Activated T-cell treated with anti-CD3 and anti-CD28 coated beads, Interleukin-2, amount 50 U/mL, for 4 hours (primary cell): Measurements from ENCODE around the gene PINK1. TPM values are rescaled to one million over a fixed set of nuclear protein-coding genes. Genes with fewer than 3 reads are reported as not detected.

Experiments
- ATAC-seq, 2 donors: fragments of 200-7000 bp; cut with Tn5 transposase; one replicate each; pipeline ENCODE4 v1.10.0; 2021
- DNase-seq: peaks from one replicate; pipeline ENCODE4 v3.0.0-alpha.2; 2020
- H3K27me3 Mint-ChIP-seq: one replicate; pipeline ENCODE4 v1.8.0; 2021; ENCODE audit warnings: low read depth, mixed read lengths
- H3K36me3 Mint-ChIP-seq: one replicate; pipeline ENCODE4 v1.8.0; 2022; ENCODE audit warnings: mixed read lengths; ENCODE audit not compliant: insufficient read depth
- H3K4me1 Mint-ChIP-seq: one replicate; pipeline ENCODE4 v1.8.0; 2021; ENCODE audit warnings: low read depth, mixed read lengths
- H3K4me3 Mint-ChIP-seq: one replicate; pipeline ENCODE4 v1.8.0; 2021; ENCODE audit warnings: mild to moderate bottlenecking, moderate library complexity, mixed read lengths
- H3K9me3 Mint-ChIP-seq: one replicate; pipeline ENCODE4 v1.8.0; 2021; ENCODE audit warnings: mixed read lengths
- total RNA-seq, 3 donors: library from RNA; stranded (reverse); gene quantifications; one replicate each; pipeline ENCODE4 v1.2.1, GENCODE V29; 2021

PINK1 gene
- total RNA-seq, 3 donors from 2014 or later: 1.6 to 2.7 (median 2.2) TPM

- H3K4me3 Mint-ChIP-seq: no peak overlapping the region
- H3K36me3 Mint-ChIP-seq: peaks cover 35% of the 10 kb centered on the region
- DNase-seq (no peak), ATAC-seq (no peak)
- no peaks in the 10 kb centered on the region for H3K4me1 Mint-ChIP-seq
- H3K9me3 Mint-ChIP-seq: no peaks in the 10 kb centered on the region
- H3K27me3 Mint-ChIP-seq: no peaks in the 10 kb centered on the region
These were observed 15.2 kb downstream of the PINK1 start for GRCh38 chr1:20648438-20648837.

- H3K36me3 Mint-ChIP-seq: peaks cover 36% of the 10 kb centered on the region
- no peaks in the 10 kb centered on the region for H3K9me3 Mint-ChIP-seq
- H3K4me1 Mint-ChIP-seq: no peaks in the 10 kb centered on the region
- H3K4me3 Mint-ChIP-seq: no peak overlapping the region
- no peaks in the 10 kb centered on the region for H3K27me3 Mint-ChIP-seq
- ATAC-seq (no peak), DNase-seq (no peak)
These were observed 15.7 kb downstream of the PINK1 start for GRCh38 chr1:20648946-20649345.

- Mint-ChIP-seq H3K4me1 (peaks cover 7% of the 10 kb centered on the region), H3K27me3 (no peaks in the 10 kb centered on the region), H3K4me3 (no peak overlapping the region), H3K36me3 (peaks cover 49% of the 10 kb centered on the region), H3K9me3 (no peaks in the 10 kb centered on the region)
- DNase-seq (no peak), ATAC-seq (no peak)
These were observed 19.0 kb downstream of the PINK1 start for GRCh38 chr1:20652300-20652699.

GRCh38 chr1:20654104-20654690 lies 20.9 kb downstream of the PINK1 start:
- H3K9me3 Mint-ChIP-seq: no peaks in the 10 kb centered on the region
- no peaks in the 10 kb centered on the region for H3K27me3 Mint-ChIP-seq
- peaks cover 50% of the 10 kb centered on the region for H3K36me3 Mint-ChIP-seq
- ATAC-seq (no peak), DNase-seq (no peak)
- peaks cover 23% of the 10 kb centered on the region for H3K4me1 Mint-ChIP-seq
- no peak overlapping the region for H3K4me3 Mint-ChIP-seq

GRCh38 chr1:20657024-20657423 lies 23.8 kb downstream of the PINK1 start:
- Mint-ChIP-seq H3K27me3 (no peaks in the 10 kb centered on the region), H3K36me3 (peaks cover 47% of the 10 kb centered on the region), H3K9me3 (no peaks in the 10 kb centered on the region), H3K4me3 (no peak overlapping the region), H3K4me1 (peaks cover 46% of the 10 kb centered on the region)
- ATAC-seq (no peak), DNase-seq (no peak)

GRCh38 chr1:20658166-20658915 lies 25.1 kb downstream of the PINK1 start:
- DNase-seq (no peak), ATAC-seq (no peak)
- Mint-ChIP-seq H3K4me3 (peak overlapping the region; percentile 21), H3K4me1 (peaks cover 53% of the 10 kb centered on the region), H3K9me3 (no peaks in the 10 kb centered on the region), H3K36me3 (peaks cover 38% of the 10 kb centered on the region), H3K27me3 (no peaks in the 10 kb centered on the region)

- H3K9me3 Mint-ChIP-seq: no peaks in the 10 kb centered on the region
- peaks cover 33% of the 10 kb centered on the region for H3K36me3 Mint-ChIP-seq
- peaks cover 53% of the 10 kb centered on the region for H3K4me1 Mint-ChIP-seq
- ATAC-seq (no peak), DNase-seq (no peak)
- H3K27me3 Mint-ChIP-seq: no peaks in the 10 kb centered on the region
- H3K4me3 Mint-ChIP-seq: peak overlapping the region; percentile 100
These were observed 27.1 kb downstream of the PINK1 start for GRCh38 chr1:20660363-20660762.

- Mint-ChIP-seq H3K36me3 (peaks cover 30% of the 10 kb centered on the region), H3K4me3 (peak overlapping the region; percentile 100), H3K27me3 (no peaks in the 10 kb centered on the region), H3K9me3 (no peaks in the 10 kb centered on the region), H3K4me1 (peaks cover 53% of the 10 kb centered on the region)
- DNase-seq: no peak
- peak; percentile 1 to 5 for ATAC-seq
These were observed 27.6 kb downstream of the PINK1 start for GRCh38 chr1:20660847-20661206.

- H3K36me3 Mint-ChIP-seq: peaks cover 24% of the 10 kb centered on the region
- ATAC-seq (peak; percentile 96 to 98), DNase-seq (peak; percentile 91)
- H3K4me3 Mint-ChIP-seq: peak within 1 kb of the TSS; percentile 100
- H3K9me3 Mint-ChIP-seq: no peaks in the 10 kb centered on the region
- H3K27me3 Mint-ChIP-seq: no peaks in the 10 kb centered on the region
- peaks cover 52% of the 10 kb centered on the region for H3K4me1 Mint-ChIP-seq
These were observed 28.2 kb downstream of the PINK1 start, which contains the start of gene DDOST for GRCh38 chr1:20661207-20662109. Gene DDOST, minus strand, starts transcription at chr1:20661369. Its CDS starts 19 bp downstream, at chr1:20661350.

- ATAC-seq (no peak), DNase-seq (no peak)
- Mint-ChIP-seq H3K4me3 (peak overlapping the region; percentile 100), H3K27me3 (no peaks in the 10 kb centered on the region), H3K36me3 (peaks cover 18% of the 10 kb centered on the region), H3K9me3 (no peaks in the 10 kb centered on the region), H3K4me1 (peaks cover 48% of the 10 kb centered on the region)
These were observed 28.8 kb downstream of the PINK1 start for GRCh38 chr1:20662110-20662475.

GRCh38 chr1:20663365-20663764 lies 30.1 kb downstream of the PINK1 start:
- ATAC-seq (no peak), DNase-seq (no peak)
- no peaks in the 10 kb centered on the region for H3K27me3 Mint-ChIP-seq
- peaks cover 15% of the 10 kb centered on the region for H3K36me3 Mint-ChIP-seq
- peaks cover 37% of the 10 kb centered on the region for H3K4me1 Mint-ChIP-seq
- no peaks in the 10 kb centered on the region for H3K9me3 Mint-ChIP-seq
- H3K4me3 Mint-ChIP-seq: peak overlapping the region; percentile 100

- DNase-seq (no peak), ATAC-seq (no peak)
- no peaks in the 10 kb centered on the region for H3K9me3 Mint-ChIP-seq
- H3K4me3 Mint-ChIP-seq: no peak overlapping the region
- H3K36me3 Mint-ChIP-seq: peaks cover 12% of the 10 kb centered on the region
- H3K4me1 Mint-ChIP-seq: peaks cover 30% of the 10 kb centered on the region
- no peaks in the 10 kb centered on the region for H3K27me3 Mint-ChIP-seq
These were observed 30.9 kb downstream of the PINK1 start for GRCh38 chr1:20663969-20664715.

- ATAC-seq (no peak), DNase-seq (no peak)
- Mint-ChIP-seq H3K4me3 (no peak overlapping the region), H3K4me1 (peaks cover 15% of the 10 kb centered on the region), H3K27me3 (no peaks in the 10 kb centered on the region), H3K36me3 (peaks cover 3% of the 10 kb centered on the region), H3K9me3 (no peaks in the 10 kb centered on the region)
These were observed 32.5 kb downstream of the PINK1 start for GRCh38 chr1:20665726-20666125.

GRCh38 chr1:20666146-20666545 lies 32.9 kb downstream of the PINK1 start:
- DNase-seq (no peak), ATAC-seq (no peak)
- Mint-ChIP-seq H3K36me3 (peaks cover under 1% of the 10 kb centered on the region), H3K9me3 (no peaks in the 10 kb centered on the region), H3K27me3 (no peaks in the 10 kb centered on the region), H3K4me1 (peaks cover 13% of the 10 kb centered on the region), H3K4me3 (no peak overlapping the region)
